Measurements from ENCODE around the gene CDHR3. TPM values are rescaled to one million over a fixed set of nuclear protein-coding genes. Genes with fewer than 3 reads are reported as not detected.

Gene CDHR3
- polyA plus RNA-seq, 1 experiment: 1.9 TPM

GRCh38 chr7:106049139-106049752 lies 86.2 kb downstream of the CDHR3 start:
- H3K27ac ChIP-seq (ENCODE audit: low read depth, low read length): no peak overlapping the region
- ChIA-PET POLR2A (interaction anchor here (2.3 kb wide), 1 partner anchor 63 kb away, joined by 7 read pairs; the partner anchor contains the start of gene SYPL1), CTCF (interaction anchor here (0.9 to 3.6 kb wide), 6 partner anchors 105 to 438 kb away, joined by 3 to 36 read pairs (median 4); no protein-coding TSS in a partner anchor)
- H3K27me3 ChIP-seq (ENCODE audit: control insufficient read depth, insufficient read depth, low read length): peaks cover 21% of the 10 kb centered on the region
- TF ChIP-seq, protein P1, sequence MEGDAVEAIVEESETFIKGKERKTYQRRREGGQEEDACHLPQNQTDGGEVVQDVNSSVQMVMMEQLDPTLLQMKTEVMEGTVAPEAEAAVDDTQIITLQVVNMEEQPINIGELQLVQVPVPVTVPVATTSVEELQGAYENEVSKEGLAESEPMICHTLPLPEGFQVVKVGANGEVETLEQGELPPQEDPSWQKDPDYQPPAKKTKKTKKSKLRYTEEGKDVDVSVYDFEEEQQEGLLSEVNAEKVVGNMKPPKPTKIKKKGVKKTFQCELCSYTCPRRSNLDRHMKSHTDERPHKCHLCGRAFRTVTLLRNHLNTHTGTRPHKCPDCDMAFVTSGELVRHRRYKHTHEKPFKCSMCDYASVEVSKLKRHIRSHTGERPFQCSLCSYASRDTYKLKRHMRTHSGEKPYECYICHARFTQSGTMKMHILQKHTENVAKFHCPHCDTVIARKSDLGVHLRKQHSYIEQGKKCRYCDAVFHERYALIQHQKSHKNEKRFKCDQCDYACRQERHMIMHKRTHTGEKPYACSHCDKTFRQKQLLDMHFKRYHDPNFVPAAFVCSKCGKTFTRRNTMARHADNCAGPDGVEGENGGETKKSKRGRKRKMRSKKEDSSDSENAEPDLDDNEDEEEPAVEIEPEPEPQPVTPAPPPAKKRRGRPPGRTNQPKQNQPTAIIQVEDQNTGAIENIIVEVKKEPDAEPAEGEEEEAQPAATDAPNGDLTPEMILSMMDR (IDR thresholded peaks at IDR 0.05; ENCODE audit: low read depth, low read length): no peak
- no peaks in the 10 kb centered on the region for H3K9me3 ChIP-seq (ENCODE audit: control insufficient read depth, insufficient read depth, low read length)
- DNase-seq (ENCODE audit: low read depth, low spot score): no peak
- H3K4me3 ChIP-seq (ENCODE audit: low read depth, low read length): no peak overlapping the region

- Histone ChIP-seq H3K27ac (ENCODE audit: low read depth, low read length) (peak overlapping the region; percentile 42), H3K4me3 (ENCODE audit: low read depth, low read length) (no peak overlapping the region), H3K9me3 (ENCODE audit: control insufficient read depth, insufficient read depth, low read length) (no peaks in the 10 kb centered on the region), H3K27me3 (ENCODE audit: control insufficient read depth, insufficient read depth, low read length) (peaks cover 17% of the 10 kb centered on the region)
- TF ChIP-seq, protein P1 (IDR thresholded peaks at IDR 0.05; ENCODE audit: low read depth, low read length): peak; percentile 35
- DNase-seq (ENCODE audit: low read depth, low spot score): peak; percentile 38
- POLR2A ChIA-PET: interaction anchor here (2.3 kb wide), 1 partner anchor 62 kb away, joined by 7 read pairs; the partner anchor contains the start of gene SYPL1
- CTCF ChIA-PET: interaction anchor here (0.7 to 3.6 kb wide), 9 partner anchors 100 to 518 kb away, joined by 3 to 36 read pairs (median 4); partner anchors contain the start of gene RINT1
These were observed 87.1 kb downstream of the CDHR3 start for GRCh38 chr7:106050002-106050745.

DNA sequence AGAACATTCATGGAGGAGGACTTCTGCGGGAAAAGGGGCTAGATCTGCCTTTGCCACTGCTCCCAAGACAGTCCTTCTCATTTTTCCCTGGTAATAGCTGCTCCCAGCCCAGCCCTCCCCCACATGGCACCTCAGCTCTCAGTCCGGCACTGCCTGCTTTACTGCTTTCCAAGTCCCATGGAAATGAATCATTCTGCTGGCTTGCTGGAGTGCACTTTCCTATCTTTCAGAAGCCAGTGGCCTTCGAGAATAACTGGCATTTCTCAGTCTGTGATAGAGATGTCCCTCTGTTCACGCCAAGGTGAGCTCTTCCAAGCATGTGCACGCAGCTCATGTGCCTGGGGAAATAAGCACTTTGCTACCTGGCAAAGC lies 87.7 kb downstream of the CDHR3 start:
- CTCF ChIA-PET: interaction anchor here (1.3 to 3.6 kb wide), 5 partner anchors 104 to 519 kb away, joined by 3 to 36 read pairs (median 4); partner anchors contain the start of gene RINT1
- POLR2A ChIA-PET: interaction anchor here (0.6 to 2.3 kb wide), 2 partner anchors 61 to 860 kb away, joined by 3 to 7 read pairs; partner anchors contain the start of gene SYPL1
- DNase-seq (ENCODE audit: low read depth, low spot score): no peak
- Histone ChIP-seq H3K27ac (ENCODE audit: low read depth, low read length) (peak overlapping the region; percentile 42), H3K4me3 (ENCODE audit: low read depth, low read length) (no peak overlapping the region), H3K9me3 (ENCODE audit: control insufficient read depth, insufficient read depth, low read length) (no peaks in the 10 kb centered on the region), H3K27me3 (ENCODE audit: control insufficient read depth, insufficient read depth, low read length) (peaks cover 17% of the 10 kb centered on the region)
- TF ChIP-seq, protein P1 (IDR thresholded peaks at IDR 0.05; ENCODE audit: low read depth, low read length): no peak

DNA sequence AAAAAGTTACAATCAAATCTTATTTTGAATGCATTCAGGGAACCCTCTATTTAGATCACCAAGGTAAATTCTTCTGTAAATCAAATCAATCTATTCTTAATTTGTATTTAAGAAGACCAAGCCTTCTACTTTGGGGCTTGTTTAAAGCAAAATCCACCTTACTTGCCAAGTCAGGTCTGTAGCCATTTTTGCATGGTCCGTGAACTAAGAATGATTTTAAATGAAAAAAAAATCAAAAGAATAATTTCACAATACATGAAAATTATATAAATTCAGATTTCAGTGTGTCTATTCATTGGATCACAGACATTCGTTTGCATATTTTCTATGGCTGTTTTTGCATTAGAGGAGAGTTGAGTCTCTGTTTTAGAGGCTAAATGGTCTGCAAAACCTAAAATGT lies 89.6 kb downstream of the CDHR3 start:
- no peak overlapping the region for H3K4me3 ChIP-seq (ENCODE audit: low read depth, low read length)
- POLR2A ChIA-PET: no interaction called here
- H3K9me3 ChIP-seq (ENCODE audit: control insufficient read depth, insufficient read depth, low read length): no peaks in the 10 kb centered on the region
- TF ChIP-seq, protein P1 (IDR thresholded peaks at IDR 0.05; ENCODE audit: low read depth, low read length): no peak
- H3K27ac ChIP-seq (ENCODE audit: low read depth, low read length): no peak overlapping the region
- CTCF ChIA-PET: interaction anchor here (1.1 to 3.6 kb wide), 2 partner anchors 10 to 102 kb away, joined by 3 to 36 read pairs; no protein-coding TSS in a partner anchor
- H3K27me3 ChIP-seq (ENCODE audit: control insufficient read depth, insufficient read depth, low read length): peaks cover 13% of the 10 kb centered on the region
- DNase-seq (ENCODE audit: low read depth, low spot score): no peak

Measured in AG04450 (cell line).